IPS-18c (cell line): ENCODE results near the gene FLAD1.

Source experiments
- H3K4me3 ChIP-seq: 2 replicates; pipeline ENCODE4 v1.7.0; 2013; ENCODE audit warnings: low read depth, mild to moderate bottlenecking, low read length, moderate library complexity; ENCODE audit not compliant: insufficient read depth
- H3K9me3 ChIP-seq: one replicate; pipeline ENCODE4 v1.6.1; 2013; ENCODE audit warnings: mild to moderate bottlenecking, low read length, moderate library complexity; ENCODE audit not compliant: control insufficient read depth, insufficient read depth

The FLAD1 gene

GRCh38 chr1:155005076-155006011 lies 22.2 kb downstream of the FLAD1 start:
- H3K9me3 ChIP-seq, result peaks cover 2% of the 10 kb centered on the region
- H3K4me3 ChIP-seq, result peak overlapping the region; percentile 4; the same call in 1 of the 2 replicates

GRCh38 chr1:155006601-155007101 lies 23.5 kb downstream of the FLAD1 start:
- H3K9me3 ChIP-seq, result peaks cover 2% of the 10 kb centered on the region
- H3K4me3 ChIP-seq, result no peak overlapping the region

DNA sequence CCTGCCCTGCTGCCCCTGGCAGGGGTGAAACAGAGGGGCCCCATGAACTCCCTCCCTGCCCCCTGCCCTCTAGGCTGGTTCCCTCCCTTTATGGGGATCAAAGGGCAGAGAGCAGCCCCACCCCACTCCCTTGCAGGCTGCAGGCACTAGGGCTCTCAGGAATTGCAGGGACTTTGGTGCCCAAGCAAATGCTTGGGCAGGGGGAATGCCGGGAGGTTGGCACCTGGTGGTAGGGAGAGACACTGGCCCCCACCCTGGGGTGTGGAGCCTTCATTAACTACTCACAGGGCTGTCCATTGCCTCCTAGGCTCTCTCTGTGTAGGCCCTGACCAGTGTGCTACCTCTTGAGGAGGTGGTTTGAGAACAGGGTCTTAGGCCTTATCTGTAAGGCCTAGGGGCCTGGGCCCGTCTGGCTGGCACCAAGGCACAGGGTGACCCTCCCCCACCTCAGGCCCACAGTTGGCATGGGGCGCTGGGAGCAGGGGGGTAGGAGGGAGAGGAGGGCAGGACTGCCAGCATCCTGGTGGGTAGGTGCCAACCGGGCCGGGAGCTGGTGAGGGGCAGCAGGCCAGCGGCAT lies 24.2 kb downstream of the FLAD1 start:
- peaks cover 2% of the 10 kb centered on the region for H3K9me3 ChIP-seq
- no peak overlapping the region for H3K4me3 ChIP-seq

GRCh38 chr1:155008015-155008941 lies 25.1 kb downstream of the FLAD1 start:
- Histone ChIP-seq H3K4me3 (no peak overlapping the region; the same call in 1 of the 2 replicates), H3K9me3 (no peaks in the 10 kb centered on the region)

DNA sequence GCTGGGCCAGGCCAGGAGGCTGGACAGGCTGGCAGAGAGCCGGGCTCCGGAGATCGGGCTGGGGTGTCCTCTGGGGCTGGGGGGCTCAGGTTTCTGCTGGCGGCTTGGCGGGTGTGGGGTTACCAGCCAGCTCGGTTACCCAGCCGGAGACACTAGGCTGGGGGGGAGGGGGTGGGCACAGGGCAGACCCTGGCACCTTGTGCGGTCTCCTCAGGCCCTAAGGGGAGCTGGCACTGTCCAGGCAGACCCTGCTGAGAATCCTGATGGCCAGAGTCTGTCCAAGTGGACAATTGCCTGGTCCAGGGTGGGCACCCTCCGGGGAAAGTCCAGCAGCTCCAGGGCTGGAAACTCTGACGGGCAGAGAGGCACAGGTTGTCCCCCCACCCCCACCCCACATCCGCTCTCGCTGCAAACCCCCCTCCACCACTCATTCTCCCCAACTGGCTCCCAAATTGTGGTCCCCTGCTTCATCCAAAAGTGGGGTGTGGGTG lies 26.1 kb downstream of the FLAD1 start:
- Histone ChIP-seq H3K4me3 (no peak overlapping the region), H3K9me3 (no peaks in the 10 kb centered on the region)

DNA sequence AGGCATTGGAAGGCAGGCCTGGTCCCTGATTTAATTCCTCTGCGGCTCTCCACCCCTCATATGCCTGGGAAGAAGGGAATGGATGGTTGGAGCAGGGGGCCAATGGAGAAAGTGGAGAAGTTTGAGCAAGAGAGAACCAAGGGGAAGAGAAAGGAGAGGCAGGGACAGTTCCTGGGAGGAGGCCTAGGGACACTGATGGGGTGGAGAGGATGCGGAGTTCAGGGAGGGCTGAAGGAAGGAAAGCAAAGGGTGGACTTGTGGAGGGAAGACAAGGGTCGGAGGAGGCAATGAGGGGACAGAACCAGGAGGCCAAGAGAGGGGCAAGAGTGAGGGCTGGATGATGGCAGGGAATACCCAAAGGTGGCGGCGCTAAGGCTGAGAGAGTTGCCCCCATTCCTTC lies 26.6 kb downstream of the FLAD1 start:
- H3K4me3 ChIP-seq, result no peak overlapping the region

GRCh38 chr1:155010211-155010918 lies 27.2 kb downstream of the FLAD1 start:
- H3K9me3 ChIP-seq, result no peaks in the 10 kb centered on the region
- H3K4me3 ChIP-seq, result no peak overlapping the region

More for the DNA sequence above, 26.6 kb downstream of the FLAD1 start:
- no peaks in the 10 kb centered on the region for H3K9me3 ChIP-seq

DNA sequence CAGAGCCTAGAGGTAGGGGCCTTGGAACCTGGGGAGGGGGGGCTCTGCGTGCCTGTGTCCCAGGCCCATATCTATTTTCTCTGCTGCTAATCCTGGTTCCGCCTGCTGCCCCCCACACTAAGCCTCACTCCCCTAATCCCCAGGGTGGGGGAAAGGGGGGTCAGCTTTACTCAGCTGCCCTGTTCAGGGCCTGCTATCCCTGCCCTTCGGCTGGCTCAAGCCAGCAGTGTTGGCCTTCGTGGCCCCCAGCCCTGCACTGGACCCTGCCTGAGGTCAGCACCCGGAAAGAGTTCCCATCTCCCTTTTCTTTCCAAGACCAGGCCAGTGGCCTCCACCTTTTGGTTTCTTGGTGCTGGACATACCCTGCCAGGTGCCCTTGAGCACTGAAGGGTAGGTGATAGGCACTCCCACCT lies 27.9 kb downstream of the FLAD1 start:
- no peak overlapping the region for H3K4me3 ChIP-seq

DNA sequence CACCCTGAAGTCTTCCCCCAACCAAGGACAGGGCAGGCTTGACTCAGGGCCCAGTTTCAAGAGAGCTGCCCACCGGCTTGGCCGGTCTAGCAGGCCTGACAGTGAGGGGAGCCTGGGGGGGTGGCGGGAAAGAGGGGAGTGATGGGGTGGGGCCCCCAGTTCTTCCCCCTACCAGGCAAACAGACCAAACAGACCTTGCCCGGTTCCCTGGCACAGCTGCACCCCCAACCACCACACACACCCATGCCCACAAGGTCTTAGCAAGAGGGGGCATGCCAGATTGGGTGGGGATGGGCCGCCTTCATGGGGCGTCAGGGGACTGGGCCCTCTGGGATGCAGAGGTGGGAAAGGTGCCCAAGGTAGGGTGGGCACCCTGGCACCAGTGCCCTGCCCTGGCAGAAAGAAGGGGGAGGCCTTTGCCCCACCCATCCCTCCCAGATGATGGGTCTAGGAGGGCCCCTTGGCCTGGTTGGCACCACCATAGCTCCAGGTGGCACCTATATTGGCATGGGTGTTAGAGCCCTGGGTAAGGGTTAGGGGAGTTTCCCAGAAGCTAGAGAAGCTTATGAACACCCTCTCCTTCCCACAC lies 28.4 kb downstream of the FLAD1 start:
- Histone ChIP-seq H3K4me3 (no peak overlapping the region), H3K9me3 (no peaks in the 10 kb centered on the region)

More for the DNA sequence above, 27.9 kb downstream of the FLAD1 start:
- H3K9me3 ChIP-seq, result no peaks in the 10 kb centered on the region

DNA sequence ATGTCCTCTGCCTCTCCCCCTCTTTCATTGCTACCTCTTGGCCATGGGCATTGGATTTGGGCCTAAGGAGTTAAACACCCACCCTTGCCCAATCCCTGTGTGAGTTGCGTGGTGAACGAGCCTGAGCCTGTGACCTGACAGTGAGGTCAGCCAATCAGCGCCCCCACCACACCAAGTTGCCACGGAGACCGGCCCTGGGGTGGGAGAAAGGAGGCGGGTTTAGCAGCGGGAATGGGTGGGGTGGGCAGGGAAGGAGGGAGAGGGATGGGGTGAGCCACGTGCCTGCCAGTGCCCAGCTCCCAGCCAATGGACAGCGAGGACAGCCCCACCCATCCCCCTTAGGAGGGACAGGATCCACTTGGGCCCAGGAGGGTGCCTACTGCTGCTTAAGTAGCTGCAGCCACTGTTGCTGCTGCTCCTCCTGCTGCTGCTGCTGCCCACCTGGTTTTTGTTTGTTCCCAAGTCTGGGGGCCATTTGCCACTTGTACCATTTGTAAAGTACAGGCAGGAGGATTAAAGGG lies 28.9 kb downstream of the FLAD1 start:
- Histone ChIP-seq H3K4me3 (no peak overlapping the region), H3K9me3 (no peaks in the 10 kb centered on the region)

GRCh38 chr1:155012776-155013602 lies 29.8 kb downstream of the FLAD1 start:
- Histone ChIP-seq H3K9me3 (no peaks in the 10 kb centered on the region), H3K4me3 (no peak overlapping the region)

GRCh38 chr1:155013632-155014031 lies 30.5 kb downstream of the FLAD1 start:
- Histone ChIP-seq H3K4me3 (no peak overlapping the region), H3K9me3 (no peaks in the 10 kb centered on the region)

- Histone ChIP-seq H3K9me3 (no peaks in the 10 kb centered on the region), H3K4me3 (no peak overlapping the region)
These were observed 31.8 kb downstream of the FLAD1 start for GRCh38 chr1:155014709-155015508.

DNA sequence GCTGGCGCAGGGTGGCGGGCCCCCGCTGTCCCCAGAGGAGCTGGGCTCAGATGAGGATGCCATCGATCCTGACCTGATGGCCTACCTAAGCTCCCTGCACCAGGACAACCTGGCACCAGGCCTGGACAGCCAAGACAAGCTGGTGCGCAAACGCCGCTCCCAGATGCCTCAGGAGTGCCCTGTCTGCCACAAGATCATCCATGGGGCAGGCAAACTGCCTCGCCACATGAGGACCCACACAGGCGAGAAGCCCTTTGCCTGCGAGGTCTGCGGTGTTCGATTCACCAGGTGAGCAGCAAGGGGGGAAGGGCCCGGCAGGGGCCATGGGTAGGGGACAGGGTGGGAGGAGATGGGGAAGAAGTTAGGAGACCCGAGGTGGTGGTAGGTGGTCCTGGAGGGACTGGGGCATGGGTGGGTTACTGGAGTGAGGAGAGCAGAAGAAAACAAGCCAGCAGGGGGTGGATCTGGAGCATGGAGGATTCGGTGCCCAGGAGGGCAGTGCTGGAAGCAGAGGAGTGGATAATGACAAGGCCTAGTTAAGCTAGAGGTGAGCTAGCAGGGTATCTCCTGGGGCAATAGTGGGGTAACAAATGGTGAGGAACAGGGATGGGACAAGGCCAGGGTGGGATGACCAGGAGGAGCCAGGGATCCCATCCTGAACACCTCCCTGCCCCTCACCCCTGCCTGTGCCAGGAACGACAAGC lies 32.5 kb downstream of the FLAD1 start:
- Histone ChIP-seq H3K4me3 (no peak overlapping the region), H3K9me3 (no peaks in the 10 kb centered on the region)
